Measurements from ENCODE around the gene EHD3.

EHD3 gene

DNA sequence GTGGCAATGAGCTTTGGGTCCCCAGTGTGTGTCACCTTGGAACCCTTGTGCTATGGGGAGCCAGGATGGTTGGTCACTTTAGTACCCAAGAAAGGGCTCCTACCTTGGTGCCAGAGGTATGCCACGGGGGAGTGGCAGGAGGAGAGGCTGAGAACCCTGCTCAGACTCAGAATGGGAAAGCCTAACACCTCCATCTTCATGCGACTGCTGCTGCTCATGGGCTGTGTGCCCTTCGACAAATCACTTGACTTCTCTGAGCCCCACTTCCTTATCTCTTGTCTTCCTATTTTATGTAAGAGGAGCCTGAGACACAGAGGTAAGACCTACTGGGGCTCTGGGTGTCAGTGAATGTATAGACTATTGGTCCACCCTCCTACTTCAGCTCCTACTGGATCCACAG lies 25.1 kb downstream of the EHD3 start:
- Histone ChIP-seq H3K27ac (no peak overlapping the region), H3K9ac (no peak overlapping the region), H3K79me2 (no peaks in the 10 kb centered on the region), H3K36me3 (ENCODE audit: control insufficient read depth, insufficient read depth, low read length) (no peaks in the 10 kb centered on the region), H3K4me2 (ENCODE audit: low read length) (no peak overlapping the region), H2AFZ (no peak overlapping the region), H3K4me3 (ENCODE audit: low read depth, low read length) (no peak overlapping the region), H3K27me3 (ENCODE audit: control insufficient read depth, insufficient read depth, low read length) (no peaks in the 10 kb centered on the region), H3K9me3 (ENCODE audit: control insufficient read depth, low read length) (no peaks in the 10 kb centered on the region), H3K4me1 (no peaks in the 10 kb centered on the region)
- TF ChIP-seq, protein P1, sequence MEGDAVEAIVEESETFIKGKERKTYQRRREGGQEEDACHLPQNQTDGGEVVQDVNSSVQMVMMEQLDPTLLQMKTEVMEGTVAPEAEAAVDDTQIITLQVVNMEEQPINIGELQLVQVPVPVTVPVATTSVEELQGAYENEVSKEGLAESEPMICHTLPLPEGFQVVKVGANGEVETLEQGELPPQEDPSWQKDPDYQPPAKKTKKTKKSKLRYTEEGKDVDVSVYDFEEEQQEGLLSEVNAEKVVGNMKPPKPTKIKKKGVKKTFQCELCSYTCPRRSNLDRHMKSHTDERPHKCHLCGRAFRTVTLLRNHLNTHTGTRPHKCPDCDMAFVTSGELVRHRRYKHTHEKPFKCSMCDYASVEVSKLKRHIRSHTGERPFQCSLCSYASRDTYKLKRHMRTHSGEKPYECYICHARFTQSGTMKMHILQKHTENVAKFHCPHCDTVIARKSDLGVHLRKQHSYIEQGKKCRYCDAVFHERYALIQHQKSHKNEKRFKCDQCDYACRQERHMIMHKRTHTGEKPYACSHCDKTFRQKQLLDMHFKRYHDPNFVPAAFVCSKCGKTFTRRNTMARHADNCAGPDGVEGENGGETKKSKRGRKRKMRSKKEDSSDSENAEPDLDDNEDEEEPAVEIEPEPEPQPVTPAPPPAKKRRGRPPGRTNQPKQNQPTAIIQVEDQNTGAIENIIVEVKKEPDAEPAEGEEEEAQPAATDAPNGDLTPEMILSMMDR (IDR thresholded peaks at IDR 0.05) = no peak

DNA sequence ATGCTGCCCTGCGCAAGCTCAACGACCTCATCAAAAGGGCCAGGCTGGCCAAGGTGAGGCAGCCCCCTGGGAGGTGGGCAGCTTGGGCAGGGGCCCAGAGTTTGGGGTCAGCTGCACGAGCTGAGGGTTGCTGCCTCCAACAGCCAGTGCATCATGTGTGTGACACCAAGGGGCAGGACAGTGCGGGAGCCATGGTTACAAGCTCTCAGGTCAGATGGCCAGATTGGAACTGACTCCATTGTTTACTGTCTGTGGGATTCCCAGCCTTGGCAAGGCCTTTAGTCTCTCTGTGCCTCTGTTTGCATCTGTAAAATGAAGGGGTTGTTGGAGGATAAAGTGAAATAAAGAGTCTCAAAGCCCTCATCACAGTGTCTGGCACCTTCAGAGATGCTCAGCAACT lies 26.9 kb downstream of the EHD3 start:
- H3K27me3 ChIP-seq (ENCODE audit: control insufficient read depth, insufficient read depth, low read length) = no peaks in the 10 kb centered on the region
- no peaks in the 10 kb centered on the region for H3K79me2 ChIP-seq
- H3K9me3 ChIP-seq (ENCODE audit: control insufficient read depth, low read length) = no peaks in the 10 kb centered on the region
- TF ChIP-seq, protein P1 (IDR thresholded peaks at IDR 0.05) = no peak
- no peak overlapping the region for H3K9ac ChIP-seq
- no peaks in the 10 kb centered on the region for H3K4me1 ChIP-seq
- no peaks in the 10 kb centered on the region for H3K36me3 ChIP-seq (ENCODE audit: control insufficient read depth, insufficient read depth, low read length)
- no peak overlapping the region for H3K4me2 ChIP-seq (ENCODE audit: low read length)
- no peak overlapping the region for H3K27ac ChIP-seq
- no peak overlapping the region for H2AFZ ChIP-seq
- no peak overlapping the region for H3K4me3 ChIP-seq (ENCODE audit: low read depth, low read length)

DNA sequence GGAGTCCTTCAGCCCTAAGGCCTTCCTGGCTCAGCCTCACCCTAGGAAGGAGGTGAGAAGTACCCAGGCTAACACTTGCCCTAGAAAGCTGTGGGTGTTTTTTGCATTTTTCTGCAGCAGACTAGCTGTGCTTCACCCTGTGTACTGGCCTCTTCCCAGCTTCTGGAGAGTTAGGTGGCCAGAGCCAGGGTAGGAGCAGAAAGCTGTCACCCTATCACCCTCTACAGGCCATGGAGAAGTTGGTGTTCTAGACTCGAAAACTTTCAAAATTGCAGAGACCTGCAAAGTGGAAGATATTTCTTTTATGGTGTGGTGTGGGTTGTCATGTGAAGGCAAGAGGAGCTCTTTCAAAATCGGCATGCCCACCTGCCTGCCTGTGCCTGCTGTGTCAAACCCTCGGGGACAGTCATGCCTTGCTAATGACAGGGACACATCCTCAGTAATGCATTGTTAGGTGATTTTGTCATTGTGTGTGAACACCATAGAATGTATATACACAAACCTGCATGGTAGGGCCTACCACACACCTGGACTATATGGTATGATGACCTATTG lies 29.8 kb downstream of the EHD3 start:
- Histone ChIP-seq H2AFZ (no peak overlapping the region), H3K27ac (no peak overlapping the region), H3K9ac (no peak overlapping the region), H3K9me3 (ENCODE audit: control insufficient read depth, low read length) (no peaks in the 10 kb centered on the region), H3K4me2 (ENCODE audit: low read length) (no peak overlapping the region), H3K4me3 (ENCODE audit: low read depth, low read length) (no peak overlapping the region), H3K36me3 (ENCODE audit: control insufficient read depth, insufficient read depth, low read length) (no peaks in the 10 kb centered on the region), H3K79me2 (no peaks in the 10 kb centered on the region), H3K4me1 (no peaks in the 10 kb centered on the region), H3K27me3 (ENCODE audit: control insufficient read depth, insufficient read depth, low read length) (no peaks in the 10 kb centered on the region)
- TF ChIP-seq, protein P1 (IDR thresholded peaks at IDR 0.05) = no peak

DNA sequence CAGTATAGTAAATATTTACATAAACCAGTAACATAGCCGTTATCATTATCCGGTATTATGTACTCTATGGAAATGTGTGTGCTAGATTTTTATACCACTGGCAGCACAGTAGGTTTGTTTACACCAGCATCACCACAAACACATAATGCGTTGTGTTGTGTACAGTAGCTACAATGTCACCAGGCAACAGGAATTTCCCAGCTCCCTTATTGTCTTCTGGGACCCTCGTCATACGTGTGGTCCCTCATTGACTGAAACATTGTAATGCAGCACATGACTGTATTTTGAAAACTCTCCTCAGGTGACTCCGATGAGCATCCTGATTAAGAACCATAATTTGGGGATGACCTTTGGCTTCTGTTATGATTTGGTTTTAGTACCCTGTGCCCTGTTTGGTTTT lies 31.3 kb downstream of the EHD3 start:
- H3K4me1 ChIP-seq = no peaks in the 10 kb centered on the region
- TF ChIP-seq, protein P1 (IDR thresholded peaks at IDR 0.05) = no peak
- no peak overlapping the region for H2AFZ ChIP-seq
- H3K9ac ChIP-seq = no peak overlapping the region
- no peaks in the 10 kb centered on the region for H3K9me3 ChIP-seq (ENCODE audit: control insufficient read depth, low read length)
- no peak overlapping the region for H3K27ac ChIP-seq
- no peak overlapping the region for H3K4me2 ChIP-seq (ENCODE audit: low read length)
- H3K36me3 ChIP-seq (ENCODE audit: control insufficient read depth, insufficient read depth, low read length) = no peaks in the 10 kb centered on the region
- no peaks in the 10 kb centered on the region for H3K27me3 ChIP-seq (ENCODE audit: control insufficient read depth, insufficient read depth, low read length)
- no peaks in the 10 kb centered on the region for H3K79me2 ChIP-seq
- H3K4me3 ChIP-seq (ENCODE audit: low read depth, low read length) = no peak overlapping the region

DNA sequence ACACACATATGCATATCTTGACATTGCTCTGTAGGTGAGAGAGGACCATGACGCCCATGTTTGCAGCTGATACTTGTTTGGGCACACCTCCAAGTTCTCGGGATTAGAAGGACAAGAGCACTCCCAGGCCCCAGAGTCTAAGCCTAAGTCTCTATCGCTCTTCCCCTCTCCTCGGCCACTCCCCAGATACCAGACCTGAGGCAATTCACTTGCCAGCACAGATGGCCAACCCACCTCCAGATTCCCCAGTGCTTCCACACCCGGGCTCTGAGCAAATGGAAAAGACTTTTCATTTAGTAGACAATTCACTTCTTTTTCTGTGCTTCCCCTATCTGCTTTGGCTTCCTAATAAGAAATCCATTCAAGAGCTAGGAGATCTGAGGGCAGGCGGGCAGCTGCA lies 32.9 kb downstream of the EHD3 start:
- no peak overlapping the region for H3K27ac ChIP-seq
- H3K9ac ChIP-seq = no peak overlapping the region
- TF ChIP-seq, protein P1 (IDR thresholded peaks at IDR 0.05) = no peak
- H3K4me3 ChIP-seq (ENCODE audit: low read depth, low read length) = no peak overlapping the region
- H3K4me2 ChIP-seq (ENCODE audit: low read length) = no peak overlapping the region
- no peaks in the 10 kb centered on the region for H3K36me3 ChIP-seq (ENCODE audit: control insufficient read depth, insufficient read depth, low read length)
- H3K4me1 ChIP-seq = no peaks in the 10 kb centered on the region
- H3K27me3 ChIP-seq (ENCODE audit: control insufficient read depth, insufficient read depth, low read length) = no peaks in the 10 kb centered on the region
- no peaks in the 10 kb centered on the region for H3K9me3 ChIP-seq (ENCODE audit: control insufficient read depth, low read length)
- H2AFZ ChIP-seq = no peak overlapping the region
- no peaks in the 10 kb centered on the region for H3K79me2 ChIP-seq

All from parathyroid adenoma (tissue), 2 donors.